ENCODE results near the gene DLEC1. TPM values are rescaled to one million over a fixed set of nuclear protein-coding genes. Genes with fewer than 3 reads are reported as not detected.

DLEC1 gene
- polyA plus RNA-seq, 1 experiment: 0.06 TPM

- peaks cover 9% of the 10 kb centered on the region for H3K36me3 ChIP-seq (ENCODE audit: control insufficient read depth, insufficient read depth, low read length)
- DNase-seq (ENCODE audit: low read depth): no peak
- ChIA-PET CTCF (interaction anchor here (0.6 to 2.0 kb wide), 2 partner anchors 23 to 311 kb away, joined by 3 to 9 read pairs; no protein-coding TSS in a partner anchor), POLR2A (no interaction called here)
- TF ChIP-seq, protein P1, sequence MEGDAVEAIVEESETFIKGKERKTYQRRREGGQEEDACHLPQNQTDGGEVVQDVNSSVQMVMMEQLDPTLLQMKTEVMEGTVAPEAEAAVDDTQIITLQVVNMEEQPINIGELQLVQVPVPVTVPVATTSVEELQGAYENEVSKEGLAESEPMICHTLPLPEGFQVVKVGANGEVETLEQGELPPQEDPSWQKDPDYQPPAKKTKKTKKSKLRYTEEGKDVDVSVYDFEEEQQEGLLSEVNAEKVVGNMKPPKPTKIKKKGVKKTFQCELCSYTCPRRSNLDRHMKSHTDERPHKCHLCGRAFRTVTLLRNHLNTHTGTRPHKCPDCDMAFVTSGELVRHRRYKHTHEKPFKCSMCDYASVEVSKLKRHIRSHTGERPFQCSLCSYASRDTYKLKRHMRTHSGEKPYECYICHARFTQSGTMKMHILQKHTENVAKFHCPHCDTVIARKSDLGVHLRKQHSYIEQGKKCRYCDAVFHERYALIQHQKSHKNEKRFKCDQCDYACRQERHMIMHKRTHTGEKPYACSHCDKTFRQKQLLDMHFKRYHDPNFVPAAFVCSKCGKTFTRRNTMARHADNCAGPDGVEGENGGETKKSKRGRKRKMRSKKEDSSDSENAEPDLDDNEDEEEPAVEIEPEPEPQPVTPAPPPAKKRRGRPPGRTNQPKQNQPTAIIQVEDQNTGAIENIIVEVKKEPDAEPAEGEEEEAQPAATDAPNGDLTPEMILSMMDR (IDR thresholded peaks at IDR 0.05; ENCODE audit: insufficient read depth, low read depth, low read length): no peak
- H3K4me3 ChIP-seq (ENCODE audit: low read depth, low read length): no peak overlapping the region
- H3K27me3 ChIP-seq (ENCODE audit: control insufficient read depth, insufficient read depth, low read length): no peaks in the 10 kb centered on the region
Measured at GRCh38 chr3:38019658-38020341, 19.2 kb upstream of the DLEC1 start.

- Histone ChIP-seq H3K36me3 (ENCODE audit: control insufficient read depth, insufficient read depth, low read length) (peaks cover 9% of the 10 kb centered on the region), H3K27me3 (ENCODE audit: control insufficient read depth, insufficient read depth, low read length) (no peaks in the 10 kb centered on the region), H3K4me3 (ENCODE audit: low read depth, low read length) (no peak overlapping the region)
- ChIA-PET POLR2A (no interaction called here), CTCF (interaction anchor here (2.0 kb wide), 1 partner anchor 23 kb away, joined by 9 read pairs; no protein-coding TSS in a partner anchor)
- DNase-seq (ENCODE audit: low read depth): no peak
- TF ChIP-seq, protein P1 (IDR thresholded peaks at IDR 0.05; ENCODE audit: insufficient read depth, low read depth, low read length): no peak
Measured at GRCh38 chr3:38020342-38020726, 18.7 kb upstream of the DLEC1 start.

DNA sequence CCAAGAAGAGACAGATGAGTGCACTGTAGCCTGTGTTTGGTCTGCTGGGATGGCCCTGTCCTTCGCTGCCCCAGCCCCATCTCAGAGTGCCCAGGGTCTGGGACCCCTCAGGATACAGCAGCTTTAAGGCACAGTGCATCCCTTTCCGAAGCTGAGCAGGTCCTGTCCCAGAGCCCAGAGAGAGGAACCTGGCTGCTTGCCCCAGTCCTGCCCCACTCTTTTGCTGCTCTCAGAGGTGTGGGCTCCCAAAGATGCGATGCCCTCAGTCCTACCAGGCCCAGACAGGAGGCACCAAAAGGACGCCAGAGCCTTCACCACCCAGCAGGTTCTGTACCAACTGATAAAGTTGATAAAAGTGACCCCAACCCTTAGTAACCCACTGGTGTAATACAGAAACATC lies 17.8 kb upstream of the DLEC1 start:
- no peak overlapping the region for H3K4me3 ChIP-seq (ENCODE audit: low read depth, low read length)
- peaks cover 8% of the 10 kb centered on the region for H3K36me3 ChIP-seq (ENCODE audit: control insufficient read depth, insufficient read depth, low read length)
- POLR2A ChIA-PET: no interaction called here
- TF ChIP-seq, protein P1 (IDR thresholded peaks at IDR 0.05; ENCODE audit: insufficient read depth, low read depth, low read length): no peak
- no peaks in the 10 kb centered on the region for H3K27me3 ChIP-seq (ENCODE audit: control insufficient read depth, insufficient read depth, low read length)
- DNase-seq (ENCODE audit: low read depth): no peak
- CTCF ChIA-PET: interaction anchor here (1.9 kb wide), 1 partner anchor 18 kb away, joined by 9 read pairs; no protein-coding TSS in a partner anchor

- CTCF ChIA-PET: interaction anchor here (0.8 to 1.9 kb wide), 2 partner anchors 19 to 167 kb away, joined by 3 to 9 read pairs; no protein-coding TSS in a partner anchor
- no peaks in the 10 kb centered on the region for H3K27me3 ChIP-seq (ENCODE audit: control insufficient read depth, insufficient read depth, low read length)
- POLR2A ChIA-PET: no interaction called here
- no peak for DNase-seq (ENCODE audit: low read depth)
- H3K4me3 ChIP-seq (ENCODE audit: low read depth, low read length): no peak overlapping the region
- peaks cover 6% of the 10 kb centered on the region for H3K36me3 ChIP-seq (ENCODE audit: control insufficient read depth, insufficient read depth, low read length)
- TF ChIP-seq, protein P1 (IDR thresholded peaks at IDR 0.05; ENCODE audit: insufficient read depth, low read depth, low read length): no peak
Measured at GRCh38 chr3:38022301-38022700, 16.7 kb upstream of the DLEC1 start.

GRCh38 chr3:38022896-38023709 lies 15.9 kb upstream of the DLEC1 start:
- Histone ChIP-seq H3K36me3 (ENCODE audit: control insufficient read depth, insufficient read depth, low read length) (peaks cover 4% of the 10 kb centered on the region), H3K27me3 (ENCODE audit: control insufficient read depth, insufficient read depth, low read length) (no peaks in the 10 kb centered on the region), H3K4me3 (ENCODE audit: low read depth, low read length) (no peak overlapping the region)
- TF ChIP-seq, protein P1 (IDR thresholded peaks at IDR 0.05; ENCODE audit: insufficient read depth, low read depth, low read length): no peak
- no peak for DNase-seq (ENCODE audit: low read depth)
- ChIA-PET POLR2A (no interaction called here), CTCF (interaction anchor here (1.9 kb wide), 1 partner anchor 20 kb away, joined by 9 read pairs; no protein-coding TSS in a partner anchor)

Data from BJ (cell line).